ENCODE measurements around the gene SMU1.

- TF ChIP-seq PKNOX1 (IDR thresholded peaks at IDR 0.05): no peak
- no peak for TF ChIP-seq SP1 (IDR thresholded peaks at IDR 0.05)
- no peak for TF ChIP-seq ARNT (IDR thresholded peaks at IDR 0.05)
- no peak for TF ChIP-seq BHLHE40 (IDR thresholded peaks at IDR 0.05; ENCODE audit: borderline replicate concordance)
- TF ChIP-seq FOXK2 (IDR thresholded peaks at IDR 0.05): no peak
- no peak for TF ChIP-seq FOXA1 (IDR thresholded peaks at IDR 0.05)
- TF ChIP-seq ELF4 (IDR thresholded peaks at IDR 0.05): no peak
- TF ChIP-seq ZNF384 (IDR thresholded peaks at IDR 0.05): no peak
- no peak for TF ChIP-seq FOXM1 (IDR thresholded peaks at IDR 0.05; ENCODE audit: borderline replicate concordance)
- TF ChIP-seq SUZ12 (IDR thresholded peaks at IDR 0.05): no peak
- TF ChIP-seq TARDBP (IDR thresholded peaks at IDR 0.05): no peak
- TF ChIP-seq HDGF (IDR thresholded peaks at IDR 0.05; ENCODE audit: borderline replicate concordance): no peak
These were observed 4.1 kb upstream of the SMU1 start for GRCh38 chr9:33080534-33080933.

Data from HEK293T (cell line).